Common myeloid progenitor, CD34-positive (primary cell): ENCODE data around the gene NCBP3.
A peak's percentile ranks its signal among the peaks of the same experiment; 100 is the strongest.

Experiments
- CTCF ChIA-PET: fragments of 350-600 bp; sonication (Branson Sonifier 250); formaldehyde crosslinking; loops from one replicate; lab custom pipeline; 2021; ENCODE audit warnings: antibody characterized with exemption; lab: Charles Lee
- POLR2A ChIA-PET: fragments of 350-600 bp; sonication (Branson Sonifier 250); formaldehyde crosslinking; loops from one replicate; lab custom pipeline; 2021; ENCODE audit warnings: antibody characterized with exemption; lab: Charles Lee
- DNase-seq, 3 donors: peaks; one replicate each; pipeline versions ENCODE4 v3.0.0 to v3.0.0-alpha.2; 2013
- H3K27ac ChIP-seq, 2 experiments: 1 replicate in 1 of 2; 2 replicates in 1 of 2; pipeline ENCODE4 v1.7.0; 2013; ENCODE audit warnings: inconsistent platforms in 2 of 2, low read length in 2 of 2, mild to moderate bottlenecking in 2 of 2, low read depth in 1 of 2, moderate library complexity in 1 of 2; ENCODE audit not compliant: severe bottlenecking in 2 of 2, insufficient read depth in 1 of 2, poor library complexity in 1 of 2
- H3K27me3 ChIP-seq, 5 experiments: replicated peaks in 2 of 5; 1 replicate in 3 of 5; 2 replicates in 2 of 5; pipeline versions ENCODE4 v1.6.1 to v1.7.0; 2013; ENCODE audit warnings: low read length in 4 of 5, mild to moderate bottlenecking in 2 of 5, moderate library complexity in 2 of 5, inconsistent platforms in 1 of 5; ENCODE audit not compliant: insufficient read depth in 5 of 5, control insufficient read depth in 4 of 5
- H3K36me3 ChIP-seq, 4 experiments: 1 replicate in 2 of 4; 2 replicates in 2 of 4; pipeline versions ENCODE4 v1.6.1 to v1.7.0; 2013; ENCODE audit warnings: low read length in 3 of 4, control low read depth in 1 of 4, mild to moderate bottlenecking in 1 of 4; ENCODE audit not compliant: control insufficient read depth in 4 of 4, insufficient read depth in 4 of 4
- H3K4me1 ChIP-seq, 4 experiments: 1 replicate in 3 of 4; 2 replicates in 1 of 4; pipeline versions ENCODE4 v1.6.1 to v1.7.1; 2013; ENCODE audit warnings: low read length in 3 of 4, mild to moderate bottlenecking in 3 of 4, control low read depth in 1 of 4, inconsistent platforms in 1 of 4, moderate library complexity in 1 of 4; ENCODE audit not compliant: control insufficient read depth in 4 of 4, insufficient read depth in 4 of 4; ENCODE audit errors: control extremely low read depth in 1 of 4
- H3K4me3 ChIP-seq, 7 experiments: 1 replicate in 4 of 7; 2 replicates in 3 of 7; pipeline versions ENCODE4 v1.5.1 to v1.7.0; 2013; ENCODE audit warnings: mild to moderate bottlenecking in 7 of 7, low read length in 6 of 7, moderate library complexity in 6 of 7, inconsistent platforms in 2 of 7, low read depth in 2 of 7, control low read depth in 1 of 7; ENCODE audit not compliant: insufficient read depth in 4 of 7, control insufficient read depth in 1 of 7; ENCODE audit errors: extremely low read depth in 1 of 7
- H3K9me3 ChIP-seq, 5 experiments: 1 replicate in 4 of 5; 2 replicates in 1 of 5; pipeline versions ENCODE4 v1.6.1 to v1.7.1; 2013; ENCODE audit warnings: low read length in 4 of 5, mild to moderate bottlenecking in 2 of 5, inconsistent platforms in 1 of 5, low read depth in 1 of 5, moderate library complexity in 1 of 5; ENCODE audit not compliant: control insufficient read depth in 4 of 5, insufficient read depth in 2 of 5; ENCODE audit errors: control extremely low read depth in 1 of 5
- WGBS: methylation state at CpG from one replicate; pipeline ENCODE4 v1.1.5; 2013; ENCODE audit not compliant: insufficient coverage; 5-methylcytosine and 5-hydroxymethylcytosine counted together

NCBP3 gene

GRCh38 chr17:3880983-3881382, 34.9 kb upstream of the NCBP3 start:
- no peaks in the 10 kb centered on the region for H3K4me1 ChIP-seq
- CTCF ChIA-PET, result no interaction called here
- no peaks in the 10 kb centered on the region for H3K27me3 ChIP-seq
- no peak overlapping the region for H3K27ac ChIP-seq
- WGBS, result 99% methylated on average over 7 of the region's 7 CpGs
- DNase-seq, result no peak
- POLR2A ChIA-PET, result no interaction called here
- no peaks in the 10 kb centered on the region for H3K9me3 ChIP-seq
- H3K4me3 ChIP-seq, result no peak overlapping the region
- peaks cover 0 to 13% (median 5%) of the 10 kb centered on the region in 4 experiments for H3K36me3 ChIP-seq

DNA sequence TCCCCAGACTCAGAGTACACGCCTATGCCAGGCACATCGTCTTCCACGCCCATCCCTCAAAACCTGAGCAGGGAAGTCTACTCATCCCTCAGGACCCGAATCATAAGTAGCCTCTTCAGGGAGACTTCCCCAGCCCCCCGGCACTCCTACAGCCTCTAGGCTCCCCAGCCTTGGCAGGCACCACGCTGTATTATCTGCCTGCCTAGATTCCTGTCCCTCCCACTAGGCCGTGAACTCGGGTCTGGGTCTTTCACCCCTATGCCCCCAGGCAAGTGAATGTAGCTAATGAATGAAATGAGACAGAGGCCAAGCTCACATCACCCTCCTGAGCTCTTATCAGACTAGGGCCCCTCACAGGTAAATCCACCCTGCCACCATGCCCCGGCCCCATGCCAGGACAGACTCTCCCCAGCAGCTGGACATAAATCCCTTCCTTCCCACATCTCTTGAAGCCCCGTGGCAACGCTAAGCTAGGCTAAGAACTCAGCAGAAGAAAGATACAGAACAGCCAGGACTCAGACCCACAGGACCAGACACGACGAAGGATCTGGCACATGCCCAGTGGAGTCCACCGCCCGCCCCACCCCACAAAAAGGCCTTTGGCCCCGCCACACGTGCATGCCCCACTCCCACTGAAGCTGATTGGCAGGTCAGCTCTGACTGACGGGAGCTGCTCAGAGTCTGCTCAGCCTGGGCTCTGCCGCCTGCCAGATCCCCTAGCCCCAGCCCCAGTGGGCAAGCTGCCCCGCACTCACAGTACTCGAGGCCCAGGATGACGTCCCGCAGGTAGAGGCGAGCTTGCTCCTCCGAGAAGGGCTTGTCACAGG, 33.8 kb upstream of the NCBP3 start:
- H3K4me3 ChIP-seq, result no peak overlapping the region
- DNase-seq, result no peak
- no peaks in the 10 kb centered on the region for H3K4me1 ChIP-seq
- no peak overlapping the region for H3K27ac ChIP-seq
- ChIA-PET CTCF (interaction anchor here (0.8 to 1.5 kb wide), 4 partner anchors 16 to 21 kb away, joined by 3 to 5 read pairs (median 4); no protein-coding TSS in a partner anchor), POLR2A (interaction anchor here (0.6 kb wide), 1 partner anchor 31 kb away, joined by 3 read pairs; no protein-coding TSS in a partner anchor)
- peaks cover 0 to 16% (median 6%) of the 10 kb centered on the region in 4 experiments for H3K36me3 ChIP-seq
- no peaks in the 10 kb centered on the region for H3K27me3 ChIP-seq
- 98% methylated on average over 21 of the region's 25 CpGs for WGBS
- H3K9me3 ChIP-seq, result no peaks in the 10 kb centered on the region

- CTCF ChIA-PET, result interaction anchor here (0.8 to 1.5 kb wide), 3 partner anchors 15 to 17 kb away, joined by 3 to 5 read pairs (median 4); no protein-coding TSS in a partner anchor
- H3K27me3 ChIP-seq, result no peaks in the 10 kb centered on the region
- DNase-seq, result no peak
- peaks cover 0 to 15% (median 3%) of the 10 kb centered on the region in 4 experiments for H3K36me3 ChIP-seq
- no peaks in the 10 kb centered on the region for H3K9me3 ChIP-seq
- no peaks in the 10 kb centered on the region for H3K4me1 ChIP-seq
- POLR2A ChIA-PET, result no interaction called here
- 100% methylated on average over 4 of the region's 5 CpGs for WGBS
- no peak overlapping the region for H3K4me3 ChIP-seq
- no peak overlapping the region for H3K27ac ChIP-seq
Observed at GRCh38 chr17:3879186-3879585, 33.1 kb upstream of the NCBP3 start.

DNA sequence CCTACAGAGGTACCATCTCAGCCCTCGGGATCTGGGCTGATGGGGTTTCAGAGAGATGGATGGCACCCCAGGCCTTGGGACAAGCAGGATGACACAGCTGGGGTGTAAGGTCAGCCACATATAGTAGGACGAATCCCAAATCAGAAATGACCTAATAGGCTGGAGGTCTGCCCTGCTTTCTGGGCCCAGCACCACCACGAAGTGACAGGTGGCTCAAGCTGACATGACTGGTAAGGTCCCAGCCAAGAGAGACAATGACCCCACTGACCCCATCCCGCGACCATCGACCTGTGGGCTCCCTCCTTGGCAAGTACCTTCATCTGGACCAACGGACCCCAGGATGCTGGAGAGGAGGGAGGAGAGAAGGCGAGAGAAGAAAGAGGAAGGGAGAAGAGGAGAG, 31.2 kb upstream of the NCBP3 start:
- H3K36me3 ChIP-seq, result peaks cover 0 to 23% (median 6%) of the 10 kb centered on the region in 4 experiments
- H3K27ac ChIP-seq, result no peak overlapping the region
- 97% methylated on average over 3 of the region's 8 CpGs for WGBS
- no peak overlapping the region for H3K4me3 ChIP-seq
- H3K4me1 ChIP-seq, result no peaks in the 10 kb centered on the region
- no peaks in the 10 kb centered on the region for H3K9me3 ChIP-seq
- no peaks in the 10 kb centered on the region for H3K27me3 ChIP-seq
- ChIA-PET POLR2A (no interaction called here), CTCF (no interaction called here)
- no peak for DNase-seq

DNA sequence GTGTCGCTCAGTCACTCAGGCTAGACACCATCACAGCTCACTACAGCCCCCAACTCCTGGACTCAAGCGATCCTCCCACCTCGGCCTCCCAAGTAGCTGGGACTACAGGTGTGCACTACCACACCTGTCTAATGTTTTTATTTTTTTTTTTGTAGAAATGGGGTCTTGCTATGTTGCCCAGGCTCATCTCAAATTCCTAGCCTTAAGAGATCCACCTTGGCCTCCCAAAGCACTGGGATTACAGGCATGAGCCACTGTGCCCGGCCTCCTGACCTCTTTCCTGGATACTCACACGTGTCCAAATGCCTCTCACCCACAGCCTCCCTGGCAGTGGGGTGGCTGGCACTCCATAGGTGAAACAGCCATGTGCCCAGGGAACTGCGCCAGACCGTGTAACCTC, 29.3 kb upstream of the NCBP3 start:
- Histone ChIP-seq H3K4me3 (no peak overlapping the region), H3K27ac (no peak overlapping the region), H3K4me1 (peaks cover 0 to 5% (median 2%) of the 10 kb centered on the region in 4 experiments), H3K27me3 (no peaks in the 10 kb centered on the region), H3K36me3 (peaks cover 0 to 25% (median 6%) of the 10 kb centered on the region in 4 experiments), H3K9me3 (no peaks in the 10 kb centered on the region)
- POLR2A ChIA-PET, result no interaction called here
- DNase-seq, result no peak
- CTCF ChIA-PET, result no interaction called here
- 100% methylated on average over 5 of the region's 7 CpGs for WGBS

GRCh38 chr17:3873862-3874261, 27.8 kb upstream of the NCBP3 start:
- Histone ChIP-seq H3K9me3 (no peaks in the 10 kb centered on the region), H3K4me1 (peaks cover 0 to 5% (median 2%) of the 10 kb centered on the region in 4 experiments), H3K36me3 (peaks cover 0 to 25% (median 6%) of the 10 kb centered on the region in 4 experiments), H3K27me3 (no peaks in the 10 kb centered on the region), H3K4me3 (no peak overlapping the region), H3K27ac (no peak overlapping the region)
- DNase-seq, result no peak
- WGBS, result 92% methylated on average over 8 of the region's 10 CpGs
- POLR2A ChIA-PET, result no interaction called here
- CTCF ChIA-PET, result interaction anchor here (1.1 to 1.3 kb wide), 2 partner anchors 10 to 11 kb away, joined by 3 to 4 read pairs; no protein-coding TSS in a partner anchor

- POLR2A ChIA-PET, result no interaction called here
- H3K36me3 ChIP-seq, result peaks cover 0 to 19% (median 4%) of the 10 kb centered on the region in 4 experiments
- peak in 1 of 3 donors; percentile 41 for DNase-seq
- H3K9me3 ChIP-seq, result no peaks in the 10 kb centered on the region
- H3K4me1 ChIP-seq, result peaks cover 0 to 5% (median 2%) of the 10 kb centered on the region in 4 experiments
- H3K27me3 ChIP-seq, result no peaks in the 10 kb centered on the region
- WGBS, result 29% methylated on average over 11 of the region's 11 CpGs
- no peak overlapping the region for H3K27ac ChIP-seq
- no peak overlapping the region for H3K4me3 ChIP-seq
- CTCF ChIA-PET, result interaction anchor here (1.4 kb wide), 1 partner anchor 10 kb away, joined by 4 read pairs; no protein-coding TSS in a partner anchor
Observed at GRCh38 chr17:3870871-3871306, 24.8 kb upstream of the NCBP3 start.
